ENCODE results near the gene USP48.
A peak's percentile ranks its signal among the peaks of the same experiment; 100 is the strongest.
"Not testable (repeated sequence)": the region's sequence is repeated elsewhere in the genome, so short reads cannot be mapped to it uniquely, and the experiment has no call there.

Gene USP48

GRCh38 chr1:21781815-21782348 lies 1.1 kb downstream of the USP48 start:
- in situ Hi-C loops (cut with MboI; ENCODE audit: low sequenced_read_pairs, unreplicated experiment) = no loop called here
- no peak for TF ChIP-seq CTCF (IDR thresholded peaks at IDR 0.05; ENCODE audit: borderline replicate concordance, control extremely low read depth, extremely low read depth, insufficient read depth, missing control alignments)
- no peak for DNase-seq (ENCODE audit: low spot score)

GRCh38 chr1:21779613-21780521 lies 3.1 kb downstream of the USP48 start:
- peak; percentile 53 for DNase-seq (ENCODE audit: low spot score)
- in situ Hi-C loops (cut with MboI; ENCODE audit: low sequenced_read_pairs, unreplicated experiment) = no loop called here
- TF ChIP-seq CTCF (IDR thresholded peaks at IDR 0.05; ENCODE audit: borderline replicate concordance, control extremely low read depth, extremely low read depth, insufficient read depth, missing control alignments) = no peak

GRCh38 chr1:21778405-21778727 lies 4.6 kb downstream of the USP48 start:
- TF ChIP-seq CTCF (IDR thresholded peaks at IDR 0.05; ENCODE audit: borderline replicate concordance, control extremely low read depth, extremely low read depth, insufficient read depth, missing control alignments) = no peak
- no peak for DNase-seq (ENCODE audit: low spot score)
- in situ Hi-C loops (cut with MboI; ENCODE audit: low sequenced_read_pairs, unreplicated experiment) = no loop called here

- in situ Hi-C loops (cut with MboI; ENCODE audit: low sequenced_read_pairs, unreplicated experiment); DNase-seq (ENCODE audit: low spot score): not testable (repeated sequence)
Observed at GRCh38 chr1:21776925-21777324, 6.0 kb downstream of the USP48 start.

GRCh38 chr1:21775985-21776562 lies 6.9 kb downstream of the USP48 start:
- in situ Hi-C loops (cut with MboI; ENCODE audit: low sequenced_read_pairs, unreplicated experiment) = no loop called here
- no peak for TF ChIP-seq CTCF (IDR thresholded peaks at IDR 0.05; ENCODE audit: borderline replicate concordance, control extremely low read depth, extremely low read depth, insufficient read depth, missing control alignments)
- DNase-seq (ENCODE audit: low spot score) = no peak

- DNase-seq (ENCODE audit: low spot score) = no peak
- in situ Hi-C loops (cut with MboI; ENCODE audit: low sequenced_read_pairs, unreplicated experiment) = no loop called here
- no peak for TF ChIP-seq CTCF (IDR thresholded peaks at IDR 0.05; ENCODE audit: borderline replicate concordance, control extremely low read depth, extremely low read depth, insufficient read depth, missing control alignments)
Observed at GRCh38 chr1:21775550-21775914, 7.4 kb downstream of the USP48 start.
